Spleen (tissue), 11 donors: Measurements from ENCODE around the gene ADNP. TPM values are rescaled to one million over a fixed set of nuclear protein-coding genes. Genes with fewer than 3 reads are reported as not detected.

ENCODE experiments used
- DNase-seq: peaks from one replicate; pipeline ENCODE4 v3.0.0-alpha.2; 2020
- H3K27ac ChIP-seq, 8 donors: fragments of 200-600 bp; sonication (generic) in 7 of 8; 1 replicate in 4 of 8; 2 replicates in 4 of 8; pipeline versions ENCODE4 v1.5.0 to v1.8.0; 2016 to 2021; ENCODE audit warnings: inconsistent platforms in 4 of 8, mild to moderate bottlenecking in 4 of 8, moderate library complexity in 1 of 8
- H3K27me3 ChIP-seq, 7 donors: fragments of 200-600 bp; sonication (generic) in 6 of 7; replicated peaks in 1 of 7; 1 replicate in 4 of 7; 2 replicates in 3 of 7; pipeline versions ENCODE4 v1.5.0 to v1.8.0; 2016 to 2021; ENCODE audit warnings: inconsistent platforms in 3 of 7, mild to moderate bottlenecking in 1 of 7
- H3K36me3 ChIP-seq, 6 donors: fragments of 200-600 bp; sonication (generic) in 5 of 6; 1 replicate in 4 of 6; 2 replicates in 2 of 6; pipeline versions ENCODE4 v1.5.0 to v1.8.0; 2016 to 2021; ENCODE audit warnings: inconsistent platforms in 2 of 6
- H3K4me1 ChIP-seq, 6 donors: fragments of 200-600 bp; sonication (generic) in 5 of 6; 1 replicate in 3 of 6; 2 replicates in 3 of 6; pipeline versions ENCODE4 v1.5.0 to v1.8.0; 2016 to 2021; ENCODE audit warnings: inconsistent platforms in 3 of 6
- H3K4me3 ChIP-seq, 8 donors: fragments of 200-600 bp; sonication (generic) in 7 of 8; 1 replicate in 4 of 8; 2 replicates in 4 of 8; pipeline versions ENCODE4 v1.5.0 to v1.8.0; 2016 to 2021; ENCODE audit warnings: inconsistent platforms in 4 of 8, mild to moderate bottlenecking in 4 of 8, moderate library complexity in 2 of 8
- H3K9me3 ChIP-seq, 8 donors: fragments of 200-600 bp; sonication (generic) in 7 of 8; 1 replicate in 4 of 8; 2 replicates in 4 of 8; pipeline versions ENCODE4 v1.5.0 to v1.8.0; 2016 to 2021; ENCODE audit warnings: inconsistent platforms in 4 of 8
- CTCF ChIP-seq, 11 experiments: fragments of 200-600 bp in 7 of 11; fragments of 450-650 bp in 4 of 11; sonication (generic) in 4 of 11; IDR thresholded peaks in 8 of 11; conservative IDR thresholded peaks in 3 of 11; 1 replicate in 7 of 11; 2 replicates in 4 of 11; pipeline versions ENCODE4 v1.4.0 to v1.8.0; 2016 to 2021; ENCODE audit warnings: antibody characterized with exemption in 11 of 11, inconsistent platforms in 4 of 11, mild to moderate bottlenecking in 1 of 11
- POLR2A ChIP-seq, 3 donors: fragments of 450-650 bp; IDR thresholded peaks; one replicate each; pipeline ENCODE4 v1.5.1; 2017; ENCODE audit warnings: antibody characterized with exemption in 3 of 3, mild to moderate bottlenecking in 1 of 3
- POLR2AphosphoS5 ChIP-seq, 3 donors: sonication (generic); formaldehyde crosslinking; IDR thresholded peaks; one replicate each; pipeline ENCODE4 v1.5.1; 2017; ENCODE audit warnings: antibody characterized with exemption in 3 of 3
- WGBS, 5 donors: extraction: QIAGEN DNeasy Blood & Tissue Kit in 3 of 5; methylation state at CpG; one replicate each; pipeline versions ENCODE4 v1.1.5 to v1.1.7; 2013 to 2018; 5-methylcytosine and 5-hydroxymethylcytosine counted together
- intact Hi-C: fragments of 100-400 bp; cut with DNase I; formaldehyde crosslinking; loops from one replicate; pipeline ENCODE4 v1.15.0; 2023; ENCODE audit warnings: low total_unique reads
- polyA plus RNA-seq, 3 donors: library from polyadenylated mRNA; stranded (reverse); fragments of 200-250 nt; gene quantifications; one replicate each; pipeline ENCODE4 v1.2.1, GENCODE V29; 2013
- total RNA-seq, 7 donors: library from RNA; depleted of rRNA in 3 of 7; stranded (reverse); fragments of >200 nt in 3 of 7; fragmentation: NEBNext Ultra II Directional in 4 of 7; extraction: Animal tissue kit (Norgen Biotek cat#: 25700) in 4 of 7; gene quantifications; one replicate each; pipeline versions ENCODE4 v1.1.0 to v1.2.1, GENCODE V29; 2016 to 2021
- donor health status: healthy with polysubstance abuse.
- donor health status: DM: no; HTN: no; CAD: no; lungs with moderate emphysema.
- donor health status: DM: no; HTN: no; CAD: no.
- donor health status: Bipolar disorder and iron deficiency.
- donor health status: healthy.
- donor health status: DM: no; HTN: no; CAD: no.
- donor health status: DM: yes; HTN: yes; CAD: no.

The ADNP gene
- total and polyA plus RNA-seq, 10 donors = 30.6 to 78.8 (median 61.3) TPM

- Histone ChIP-seq H3K27me3 (no peaks in the 10 kb centered on the region), H3K36me3 (peaks cover 0 to 49% (median 16%) of the 10 kb centered on the region in 6 donors), H3K9me3 (no peaks in the 10 kb centered on the region), H3K4me3 (no peak overlapping the region), H3K27ac (no peak overlapping the region), H3K4me1 (peaks cover 0 to 24% (median 0%) of the 10 kb centered on the region in 6 donors)
- TF ChIP-seq POLR2A (IDR thresholded peaks at IDR 0.05) (no peak), POLR2AphosphoS5 (IDR thresholded peaks at IDR 0.05) (no peak), CTCF (IDR thresholded peaks at IDR 0.05 in 8 of 11, conservative IDR thresholded peaks at IDR 0.05 in 3 of 11) (no peak)
- DNase-seq = peak; percentile 58
- 89 to 94% (median 91%) methylated on average over 25 to 28 of the region's 28 CpGs for WGBS, 5 donors
- intact Hi-C loops = no loop called here
These were observed 56.2 kb downstream of the ADNP start for GRCh38 chr20:50874758-50875665.

GRCh38 chr20:50874111-50874757, 57.0 kb downstream of the ADNP start:
- no peak overlapping the region for H3K4me3 ChIP-seq
- H3K27ac ChIP-seq = no peak overlapping the region
- peaks cover 0 to 24% (median 0%) of the 10 kb centered on the region in 6 donors for H3K4me1 ChIP-seq
- intact Hi-C loops = no loop called here
- H3K36me3 ChIP-seq = peaks cover 0 to 42% (median 16%) of the 10 kb centered on the region in 6 donors
- H3K9me3 ChIP-seq = no peaks in the 10 kb centered on the region
- no peaks in the 10 kb centered on the region for H3K27me3 ChIP-seq
- 85 to 98% (median 89%) methylated on average over 10 of the region's 10 CpGs for WGBS, 5 donors
- peak in 1 of 3 donors; percentile 9 for TF ChIP-seq POLR2AphosphoS5 (IDR thresholded peaks at IDR 0.05)
- TF ChIP-seq POLR2A (IDR thresholded peaks at IDR 0.05) = no peak
- DNase-seq = peak; percentile 53

- TF ChIP-seq CTCF (IDR thresholded peaks at IDR 0.05 in 8 of 11, conservative IDR thresholded peaks at IDR 0.05 in 3 of 11) = no peak
- no peak for TF ChIP-seq POLR2AphosphoS5 (IDR thresholded peaks at IDR 0.05)
- no peak for TF ChIP-seq POLR2A (IDR thresholded peaks at IDR 0.05)
- Histone ChIP-seq H3K9me3 (no peaks in the 10 kb centered on the region), H3K4me3 (no peak overlapping the region), H3K36me3 (peaks cover 0 to 36% (median 16%) of the 10 kb centered on the region in 6 donors), H3K27ac (no peak overlapping the region), H3K4me1 (peaks cover 0 to 24% (median 0%) of the 10 kb centered on the region in 6 donors), H3K27me3 (no peaks in the 10 kb centered on the region)
- 87 to 96% (median 92%) methylated on average over 10 of the region's 10 CpGs for WGBS, 5 donors
- intact Hi-C loops = no loop called here
- DNase-seq = peak; percentile 49
These were observed 57.7 kb downstream of the ADNP start for GRCh38 chr20:50873585-50873984.

- peak; percentile 75 for DNase-seq
- H3K4me1 ChIP-seq = peaks cover 0 to 24% (median 0%) of the 10 kb centered on the region in 6 donors
- H3K36me3 ChIP-seq = peaks cover 0 to 35% (median 16%) of the 10 kb centered on the region in 6 donors
- no peak for TF ChIP-seq POLR2AphosphoS5 (IDR thresholded peaks at IDR 0.05)
- H3K4me3 ChIP-seq = no peak overlapping the region
- intact Hi-C loops = no loop called here
- no peaks in the 10 kb centered on the region for H3K9me3 ChIP-seq
- H3K27ac ChIP-seq = peak overlapping the region in 1 of 8 donors; percentile 5
- H3K27me3 ChIP-seq = no peaks in the 10 kb centered on the region
- WGBS, 5 donors = 59 to 69% (median 63%) methylated on average over 16 of the region's 16 CpGs
These were observed 58.4 kb downstream of the ADNP start for GRCh38 chr20:50872560-50873425.
